AG20443 (cell line): ENCODE results near the gene NDUFA6.
"Not testable (repeated sequence)": the region's sequence is repeated elsewhere in the genome, so short reads cannot be mapped to it uniquely, and the experiment has no call there.

Source experiments
- DNase-seq: peaks from one replicate; pipeline ENCODE4 v3.0.0; 2012; ENCODE audit warnings: low spot score, mixed read lengths

The NDUFA6 gene

DNA sequence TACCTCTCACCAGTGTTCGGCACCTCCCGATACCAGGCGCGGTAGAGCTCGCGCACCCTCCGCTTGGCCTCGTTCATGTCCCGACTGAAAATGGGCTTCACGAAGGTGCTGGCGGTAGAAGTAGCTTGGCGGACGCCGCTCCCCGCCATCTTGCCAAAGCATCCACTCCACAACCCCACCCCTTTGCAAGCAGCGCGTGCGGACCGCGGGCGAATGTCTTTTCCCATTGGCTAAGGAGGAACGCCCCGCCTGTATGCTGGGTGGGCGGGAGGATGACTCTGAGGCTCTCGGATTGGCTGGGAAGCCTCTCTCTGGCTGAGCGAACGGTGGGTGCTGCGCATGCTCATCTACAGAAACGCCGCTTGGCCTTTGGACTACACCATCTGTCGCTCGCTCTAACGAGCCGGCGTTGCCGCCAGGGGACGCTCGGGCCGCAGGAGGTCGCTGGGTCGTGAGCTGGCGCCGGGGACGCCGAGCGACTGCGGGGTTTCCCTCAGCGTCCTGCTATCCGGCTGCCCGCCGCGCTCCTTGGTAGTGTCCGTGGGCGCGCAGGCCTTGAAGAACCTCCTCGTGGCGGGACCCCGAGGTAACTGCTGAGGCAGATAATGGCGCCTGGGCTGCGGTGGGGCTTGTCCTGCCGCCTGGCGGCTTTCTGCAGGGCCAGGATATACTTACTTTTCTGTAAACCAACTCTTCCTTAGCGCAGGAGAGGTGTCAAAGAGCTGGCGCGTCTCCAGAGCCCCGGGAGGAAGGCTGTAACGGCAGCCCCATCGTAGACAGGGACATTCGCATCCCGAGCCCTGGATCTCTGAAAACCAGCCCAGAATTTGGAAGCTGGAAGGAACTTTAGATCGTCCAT lies at the start of gene NDUFA6:
Gene NDUFA6, minus strand, starts transcription at position 177 of the 859 bp plus-strand sequence. Its CDS starts 28 bp downstream, at position 149.
- DNase-seq, result peak; percentile 99

DNA sequence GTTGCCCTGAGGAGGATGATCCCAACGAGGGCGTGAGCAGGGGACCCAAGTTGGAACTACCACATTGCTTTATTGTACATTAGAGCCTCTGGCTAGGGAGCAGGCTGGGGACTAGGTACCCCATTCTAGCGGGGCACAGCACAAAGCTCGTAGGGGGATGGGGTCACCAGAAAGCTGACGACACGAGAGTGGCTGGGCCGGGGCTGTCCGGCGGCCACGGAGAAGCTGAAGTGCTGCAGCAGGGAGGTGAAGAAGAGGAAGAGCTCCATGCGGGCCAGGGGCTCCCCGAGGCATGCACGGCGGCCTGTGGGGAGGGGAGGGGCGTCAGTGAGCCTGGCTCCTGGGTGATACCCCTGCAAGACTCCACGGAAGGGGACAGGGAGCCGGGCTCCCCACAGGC lies 49.6 kb upstream of the NDUFA6 start:
- not testable (repeated sequence) for DNase-seq

DNA sequence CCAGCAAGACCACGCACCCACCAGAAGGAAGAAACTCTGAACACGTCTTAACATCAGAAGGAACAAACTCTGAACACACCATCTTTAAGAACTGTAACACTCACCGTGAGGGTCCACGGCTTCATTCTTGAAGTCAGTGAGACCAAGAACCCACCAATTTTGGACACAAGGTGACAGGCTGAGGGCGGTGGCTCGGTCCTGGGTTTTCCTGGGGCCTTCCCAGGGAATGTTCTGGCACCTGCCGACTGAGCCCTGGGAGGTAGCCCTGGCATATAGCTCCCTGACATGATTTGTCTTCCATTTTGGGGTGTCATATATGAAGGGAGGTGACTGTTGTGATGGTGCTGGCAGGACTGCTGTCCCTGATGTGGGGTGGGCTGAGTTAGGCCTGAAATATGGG lies 48.9 kb upstream of the NDUFA6 start:
- DNase-seq, result not testable (repeated sequence)

DNA sequence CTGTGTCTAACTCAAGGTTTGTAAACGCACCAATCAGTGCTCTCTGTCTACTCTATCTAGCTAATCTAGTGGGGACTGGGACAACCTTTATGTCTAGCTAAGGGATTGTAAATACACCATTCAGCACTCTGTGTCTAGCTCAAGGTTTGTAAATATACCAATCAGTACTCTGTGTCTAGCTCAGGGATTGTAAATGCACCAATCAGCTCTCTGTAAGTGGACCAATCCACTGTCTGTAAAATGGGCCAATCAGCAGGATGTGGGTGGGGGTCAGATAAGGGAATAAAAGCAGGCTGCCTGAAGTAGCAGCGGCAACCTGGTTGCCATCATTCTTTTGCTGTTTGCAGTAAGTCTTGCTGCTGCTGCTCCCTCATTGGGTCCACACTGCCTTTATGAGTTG lies 48.4 kb upstream of the NDUFA6 start:
- no peak for DNase-seq

DNA sequence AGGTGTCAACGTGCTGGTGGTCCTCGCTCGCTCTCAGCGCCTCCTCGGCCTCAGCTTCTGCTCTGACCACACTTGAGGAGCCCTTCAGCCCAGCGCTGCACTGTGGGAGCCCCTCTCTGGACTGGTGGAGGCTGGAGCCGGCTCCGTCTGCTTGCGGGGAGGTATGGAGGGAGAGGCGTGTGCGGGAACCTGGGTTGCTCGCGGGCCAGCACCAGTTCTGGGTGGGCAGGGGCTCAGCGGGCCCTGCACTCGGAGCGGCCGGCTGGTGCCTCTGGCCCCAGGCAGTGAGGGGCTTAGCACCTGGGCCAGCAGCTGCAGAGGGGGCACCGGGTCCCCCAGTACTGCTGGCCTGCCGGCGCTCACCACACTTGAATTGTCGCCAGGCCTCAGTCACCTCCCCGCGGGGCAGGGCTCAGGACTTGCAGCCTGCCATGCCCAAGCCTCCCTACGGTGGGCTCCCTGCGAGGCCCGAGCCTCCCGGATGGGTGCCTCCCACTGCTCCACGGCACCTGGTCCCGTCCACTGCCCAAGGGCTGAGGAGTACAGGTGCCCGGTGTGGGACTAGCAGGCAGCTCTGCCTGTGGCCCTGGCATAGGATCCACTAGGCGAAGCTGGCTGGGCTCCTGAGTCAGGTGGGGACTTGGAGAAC lies 47.7 kb upstream of the NDUFA6 start:
- no peak for DNase-seq

DNA sequence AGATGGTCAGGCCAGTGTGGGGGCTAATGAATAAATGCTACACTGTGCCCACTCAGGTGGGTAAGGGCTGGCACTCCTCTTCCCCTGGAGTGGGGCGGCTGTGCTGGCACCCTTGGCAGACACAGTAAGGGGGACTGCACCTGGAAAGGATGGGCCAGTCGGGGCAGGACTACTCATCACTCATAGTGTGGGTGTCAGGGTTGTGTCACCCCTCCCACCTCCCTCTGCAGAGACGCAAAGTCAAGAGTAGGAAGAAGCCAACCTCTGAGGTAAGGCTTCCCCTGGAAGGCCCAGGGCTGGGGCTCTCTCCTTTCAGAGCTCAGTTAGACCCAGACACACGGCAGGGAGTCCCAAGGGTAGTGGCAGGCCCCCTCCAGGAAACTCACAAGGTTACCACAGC lies 45.1 kb upstream of the NDUFA6 start:
- not testable (repeated sequence) for DNase-seq

DNA sequence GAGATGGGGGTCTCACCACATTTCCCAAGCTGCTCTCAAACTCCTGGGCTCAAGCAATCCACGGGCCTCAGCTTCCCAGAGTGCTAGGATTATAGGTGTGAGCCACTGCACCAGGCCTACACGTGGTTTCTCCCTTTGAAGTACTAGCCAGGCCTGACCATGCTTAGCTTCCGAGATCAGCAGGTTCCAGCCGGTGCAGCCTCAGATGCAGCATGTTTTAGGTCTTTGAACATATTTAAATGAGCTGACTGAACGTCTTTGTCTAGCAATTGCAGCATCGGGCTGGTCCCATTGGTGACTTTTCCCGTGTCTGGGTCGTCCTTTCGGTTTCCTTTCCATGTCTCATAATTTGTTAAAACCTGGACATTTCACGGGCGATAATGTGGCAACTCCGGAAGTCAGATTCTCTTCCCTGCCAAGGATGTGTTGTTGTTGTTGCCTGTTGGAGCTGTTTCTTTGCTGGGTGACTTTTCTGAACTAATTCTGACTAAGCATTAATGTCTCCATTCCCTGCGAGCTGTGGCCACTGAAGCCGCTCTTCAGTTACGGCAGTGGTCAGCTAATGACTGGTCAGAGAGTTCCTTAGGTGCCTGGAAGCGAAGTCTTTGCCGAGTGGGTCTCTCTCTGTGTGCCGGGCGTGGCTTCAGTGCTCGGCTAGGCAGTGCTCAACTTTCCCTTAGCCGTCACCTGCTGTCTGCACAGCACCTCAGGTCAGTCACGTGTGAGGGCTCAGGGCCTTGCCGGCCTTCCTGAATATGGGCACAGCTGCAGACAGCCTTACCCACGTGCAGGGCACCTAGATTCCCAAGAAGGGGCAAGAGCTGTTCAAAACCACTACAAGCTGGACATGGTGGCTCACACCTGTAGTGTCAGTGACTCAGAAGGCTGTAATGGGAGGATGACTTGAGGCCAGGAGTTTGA lies 43.8 kb upstream of the NDUFA6 start:
- peak; percentile 45 for DNase-seq

DNA sequence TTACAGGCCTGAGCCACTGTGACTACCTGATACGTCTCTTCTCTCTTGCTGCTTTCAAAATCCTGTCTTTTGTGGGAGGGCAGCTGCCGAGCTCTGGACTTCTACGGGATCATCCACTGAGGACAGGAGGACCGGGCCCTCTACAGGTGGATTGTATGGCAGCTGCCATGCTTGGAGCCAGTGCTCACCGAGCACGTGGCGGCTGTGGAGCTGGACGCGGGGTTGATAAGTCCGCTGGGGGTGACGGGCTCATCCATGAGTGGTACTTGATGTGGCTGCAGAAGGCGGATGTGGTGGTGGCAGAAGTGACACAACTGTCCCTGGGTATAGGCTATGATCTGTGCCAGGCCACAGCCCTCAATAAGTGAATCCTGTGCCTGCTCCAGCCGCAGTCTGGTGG lies 41.9 kb upstream of the NDUFA6 start:
- no peak for DNase-seq

DNA sequence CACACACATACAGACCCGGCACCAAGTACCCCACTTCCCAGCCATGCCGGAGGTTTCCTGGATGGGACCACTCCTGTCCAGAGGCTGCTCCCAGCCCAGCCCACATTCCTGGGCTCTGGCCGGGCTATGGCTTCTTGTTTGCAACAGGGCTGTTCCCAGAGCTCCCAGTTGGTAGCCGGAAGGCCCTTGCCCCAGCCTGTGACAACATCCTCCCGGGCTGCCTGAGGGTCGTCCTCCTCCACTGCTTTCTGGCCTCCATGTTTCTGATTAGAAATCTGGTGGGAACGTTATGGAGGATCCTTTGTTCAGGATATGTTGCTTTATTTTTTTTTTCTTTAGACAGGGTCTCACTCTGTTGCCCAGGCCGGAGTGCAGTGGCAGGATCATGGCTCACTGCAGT lies 41.0 kb upstream of the NDUFA6 start:
- no peak for DNase-seq

DNA sequence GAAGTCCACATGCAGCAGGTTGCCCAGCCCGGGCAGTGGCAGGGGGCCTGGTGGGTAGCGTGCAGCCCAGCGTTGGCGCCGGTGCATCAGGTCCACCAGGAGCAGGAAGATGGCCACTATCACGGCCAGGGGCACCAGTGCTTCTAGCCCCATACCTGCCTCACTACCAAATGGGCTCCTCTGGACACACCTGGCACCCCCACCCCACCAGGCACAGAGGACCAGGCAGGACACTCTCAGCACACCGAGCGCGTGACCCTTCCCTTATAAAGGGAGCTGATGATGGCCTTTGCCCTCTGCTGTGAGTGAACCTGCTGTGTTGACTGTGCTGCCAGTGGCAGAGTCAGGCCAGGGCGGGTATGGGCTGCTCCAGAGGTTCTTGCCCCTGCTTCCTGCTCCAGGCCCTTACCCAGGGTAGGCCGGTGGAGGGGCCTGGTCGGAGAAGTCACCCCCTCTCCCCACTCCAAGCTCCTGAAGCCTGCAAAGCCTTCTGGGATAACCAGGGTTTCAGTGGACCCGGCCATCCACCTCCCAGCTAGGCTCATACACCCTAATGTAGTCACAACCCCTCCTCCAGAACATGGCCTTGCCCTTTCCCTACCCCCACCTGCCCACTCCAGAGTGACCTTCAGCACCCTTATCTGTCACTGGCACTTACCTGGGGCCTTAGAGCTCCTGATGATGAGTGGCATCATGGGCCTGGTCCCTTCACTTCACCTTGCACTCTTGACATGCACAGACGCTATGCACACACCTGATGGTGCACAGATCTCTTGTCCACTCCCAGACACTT lies 40.3 kb upstream of the NDUFA6 start, which contains the start of gene CYP2D6:
Gene CYP2D6, minus strand, starts transcription at position 172 of the 793 bp plus-strand sequence. Its CDS starts 19 bp downstream, at position 153.
- not testable (repeated sequence) for DNase-seq

DNA sequence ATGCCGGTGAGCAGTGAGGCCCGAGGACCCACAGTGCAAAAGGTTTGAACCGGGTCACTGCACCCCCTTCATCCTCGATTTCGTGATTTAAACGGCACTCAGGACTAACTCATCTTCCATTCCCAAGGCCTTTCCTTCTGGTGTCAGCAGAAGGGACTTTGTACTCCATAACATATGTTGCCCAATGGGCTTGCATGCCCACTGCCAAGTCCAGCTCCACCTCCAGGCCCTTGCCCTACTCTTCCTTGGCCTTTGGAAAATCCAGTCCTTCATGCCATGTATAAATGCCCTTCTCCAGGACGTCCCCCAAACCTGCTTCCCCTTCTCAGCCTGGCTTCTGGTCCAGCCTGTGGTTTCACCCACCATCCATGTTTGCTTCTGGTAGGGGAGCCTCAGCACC lies 39.6 kb upstream of the NDUFA6 start:
- DNase-seq, result not testable (repeated sequence)

DNA sequence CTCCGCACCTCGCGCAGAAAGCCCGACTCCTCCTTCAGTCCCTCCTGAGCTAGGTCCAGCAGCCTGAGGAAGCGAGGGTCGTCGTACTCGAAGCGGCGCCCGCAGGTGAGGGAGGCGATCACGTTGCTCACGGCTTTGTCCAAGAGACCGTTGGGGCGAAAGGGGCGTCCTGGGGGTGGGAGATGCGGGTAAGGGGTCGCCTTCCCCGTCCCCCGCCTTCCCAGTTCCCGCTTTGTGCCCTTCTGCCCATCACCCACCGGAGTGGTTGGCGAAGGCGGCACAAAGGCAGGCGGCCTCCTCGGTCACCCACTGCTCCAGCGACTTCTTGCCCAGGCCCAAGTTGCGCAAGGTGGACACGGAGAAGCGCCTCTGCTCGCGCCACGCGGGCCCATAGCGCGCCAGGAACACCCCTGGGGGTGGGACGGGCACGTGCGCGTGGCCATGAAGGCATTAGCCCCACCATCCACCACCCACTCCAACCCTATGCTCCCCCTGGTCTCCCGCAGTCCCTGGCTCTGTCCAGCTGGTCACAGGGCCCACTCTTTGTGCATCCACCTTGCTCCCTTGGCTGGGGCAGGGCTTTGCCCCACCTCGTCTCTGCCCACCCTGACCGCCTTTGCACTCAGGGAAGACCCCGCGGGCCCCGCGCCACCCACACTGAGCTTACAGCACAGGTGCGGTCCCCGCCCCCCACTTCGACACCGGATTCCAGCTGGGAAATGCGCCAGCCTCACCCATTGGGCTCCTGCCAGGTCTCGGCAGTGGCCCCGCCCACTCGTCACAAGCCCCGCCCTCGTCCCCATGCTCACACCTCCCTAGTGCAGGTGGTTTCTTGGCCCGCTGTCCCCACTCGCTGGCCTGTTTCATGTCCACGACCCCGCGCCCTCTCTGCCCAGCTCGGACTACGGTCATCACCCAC lies 38.5 kb upstream of the NDUFA6 start:
- peak; percentile 28 for DNase-seq

DNA sequence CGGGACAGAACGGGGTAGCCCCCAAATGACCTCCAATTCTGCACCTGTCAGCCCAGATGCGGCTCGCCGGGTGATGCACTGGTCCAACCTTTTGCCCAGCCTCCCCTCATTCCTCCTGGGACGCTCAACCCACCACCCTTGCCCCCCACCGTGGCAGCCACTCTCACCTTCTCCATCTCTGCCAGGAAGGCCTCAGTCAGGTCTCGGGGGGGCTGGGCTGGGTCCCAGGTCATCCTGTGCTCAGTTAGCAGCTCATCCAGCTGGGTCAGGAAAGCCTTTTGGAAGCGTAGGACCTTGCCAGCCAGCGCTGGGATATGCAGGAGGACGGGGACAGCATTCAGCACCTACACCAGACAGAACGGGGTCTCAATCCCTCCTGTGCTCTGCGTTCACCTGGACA lies 37.4 kb upstream of the NDUFA6 start:
- DNase-seq, result not testable (repeated sequence)

DNA sequence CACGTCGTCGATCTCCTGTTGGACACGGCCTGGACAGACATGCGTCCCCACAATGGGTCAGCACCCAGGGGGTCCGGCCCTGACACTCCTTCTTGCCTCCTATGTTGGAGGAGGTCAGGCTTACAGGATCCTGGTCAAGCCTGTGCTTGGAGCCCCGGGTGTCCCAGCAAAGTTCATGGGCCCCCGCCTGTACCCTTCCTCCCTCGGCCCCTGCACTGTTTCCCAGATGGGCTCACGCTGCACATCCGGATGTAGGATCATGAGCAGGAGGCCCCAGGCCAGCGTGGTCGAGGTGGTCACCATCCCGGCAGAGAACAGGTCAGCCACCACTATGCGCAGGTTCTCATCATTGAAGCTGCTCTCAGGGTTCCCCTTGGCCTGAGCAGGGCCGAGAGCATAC lies 37.0 kb upstream of the NDUFA6 start:
- DNase-seq, result no peak

DNA sequence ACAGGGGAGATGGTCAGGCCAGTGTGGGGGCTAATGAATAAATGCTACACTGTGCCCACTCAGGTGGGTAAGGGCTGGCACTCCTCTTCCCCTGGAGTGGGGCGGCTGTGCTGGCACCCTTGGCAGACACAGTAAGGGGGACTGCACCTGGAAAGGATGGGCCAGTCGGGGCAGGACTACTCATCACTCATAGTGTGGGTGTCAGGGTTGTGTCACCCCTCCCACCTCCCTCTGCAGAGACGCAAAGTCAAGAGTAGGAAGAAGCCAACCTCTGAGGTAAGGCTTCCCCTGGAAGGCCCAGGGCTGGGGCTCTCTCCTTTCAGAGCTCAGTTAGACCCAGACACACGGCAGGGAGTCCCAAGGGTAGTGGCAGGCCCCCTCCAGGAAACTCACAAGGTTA lies 33.0 kb upstream of the NDUFA6 start:
- not testable (repeated sequence) for DNase-seq

DNA sequence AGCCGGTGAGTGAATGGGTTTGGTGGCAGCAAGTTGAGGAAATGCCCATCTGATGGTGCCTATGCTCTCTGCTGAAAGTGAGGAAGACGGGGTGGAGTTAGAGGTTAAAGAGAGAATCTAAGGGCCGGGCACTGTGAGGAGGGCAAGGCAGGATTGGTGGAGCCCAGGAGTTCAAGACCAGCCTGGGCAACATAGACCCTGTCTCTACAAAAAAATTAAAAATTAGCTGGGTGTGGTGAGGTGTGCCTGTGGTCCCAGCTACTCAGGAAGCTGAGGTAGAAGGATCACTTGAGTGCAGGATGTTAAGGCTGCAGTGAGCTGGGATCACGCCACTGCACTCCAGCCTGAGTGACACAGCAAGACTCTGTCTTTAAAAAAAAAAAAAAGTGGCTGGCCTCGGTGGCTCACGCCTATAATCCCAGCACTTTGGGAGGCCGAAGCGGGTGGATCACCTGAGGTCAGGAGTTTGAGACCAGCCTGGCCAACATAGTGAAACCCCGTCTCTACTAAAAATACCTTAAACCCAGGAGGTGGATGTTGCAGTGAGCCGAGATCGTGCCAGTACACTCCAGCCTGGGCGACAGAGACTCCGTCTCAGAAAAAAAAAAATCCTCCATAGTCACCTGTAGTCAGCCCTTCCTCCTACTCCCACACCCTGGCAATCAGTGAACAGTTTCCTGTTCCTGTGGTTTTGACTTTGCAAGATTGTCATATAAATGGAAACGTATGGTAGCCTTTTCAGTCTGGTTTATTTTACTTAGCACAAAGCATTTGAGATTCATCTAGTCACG lies 29.9 kb upstream of the NDUFA6 start:
- not testable (repeated sequence) for DNase-seq

DNA sequence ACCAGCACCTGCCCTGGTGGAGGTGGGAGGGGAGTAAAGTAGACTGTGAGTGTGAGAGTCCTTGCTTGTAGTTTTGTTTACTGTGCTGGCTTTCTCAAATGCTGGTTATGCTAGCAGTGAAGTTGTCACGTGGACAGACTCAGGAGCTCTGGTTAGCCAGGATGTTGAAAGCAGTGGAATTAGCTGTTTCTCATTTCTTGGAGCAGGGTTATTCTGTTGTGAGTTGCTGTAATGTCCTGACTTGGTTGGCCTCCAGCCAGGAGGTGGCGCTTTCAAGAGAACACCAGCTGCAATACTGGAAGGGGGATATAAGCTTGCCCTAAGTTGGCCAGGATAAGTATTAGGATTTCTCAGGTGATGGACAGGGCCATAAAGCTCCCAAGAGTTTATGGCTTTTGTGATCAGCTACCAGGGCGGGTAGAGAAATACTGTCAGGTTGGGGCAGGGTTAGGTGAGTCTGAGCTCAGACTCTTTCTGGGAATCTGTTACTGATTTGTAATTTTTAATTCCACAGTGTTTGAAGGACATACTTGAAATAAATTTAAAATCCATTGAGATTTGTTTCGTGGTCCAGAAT lies 26.4 kb upstream of the NDUFA6 start:
- DNase-seq, result no peak

DNA sequence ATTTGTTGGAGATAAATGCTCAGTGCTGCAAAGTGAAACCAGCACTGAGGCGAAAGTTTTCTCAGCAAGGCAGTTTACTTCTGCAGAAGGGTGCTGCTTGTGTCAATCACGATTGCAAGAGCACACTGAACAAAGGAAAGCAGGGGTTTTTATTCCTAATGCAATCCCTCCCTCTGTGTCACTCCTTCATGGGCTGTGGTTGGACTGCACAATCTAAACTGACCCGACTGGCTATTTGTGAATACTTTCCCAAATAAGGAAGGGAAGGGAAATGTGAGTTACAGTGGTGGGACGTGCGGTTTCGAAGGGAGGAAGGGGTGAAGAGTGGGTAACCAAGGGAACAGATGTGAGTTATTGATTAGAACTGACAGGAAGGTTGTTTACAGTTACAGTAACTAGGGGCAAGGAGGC lies 24.9 kb upstream of the NDUFA6 start:
- not testable (repeated sequence) for DNase-seq

DNA sequence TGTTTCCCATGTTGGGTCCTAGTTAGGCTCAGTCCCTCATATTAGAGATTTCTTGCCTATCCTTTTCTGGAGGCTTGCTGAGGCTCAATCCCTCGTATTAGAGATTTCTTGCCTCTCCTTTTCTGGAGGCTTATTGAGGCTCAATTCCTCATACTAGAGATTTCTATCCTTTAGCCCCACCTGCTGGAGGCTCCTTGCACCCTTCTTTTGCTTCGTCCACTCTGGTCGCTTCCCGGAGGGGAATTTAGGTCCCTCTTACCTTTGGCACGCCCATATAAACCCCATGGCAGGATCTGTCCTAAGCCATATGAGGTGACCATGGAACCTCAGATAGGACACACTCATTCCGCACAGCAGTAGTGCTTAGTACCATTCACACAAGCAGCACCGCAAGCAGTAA lies 24.1 kb upstream of the NDUFA6 start:
- no peak for DNase-seq
